Left lung (tissue), 10 donors: ENCODE results near the gene EFCAB8. TPM values are rescaled to one million over a fixed set of nuclear protein-coding genes. Genes with fewer than 3 reads are reported as not detected.

ENCODE experiments used
- ATAC-seq: fragments of 200-7000 bp; cut with Tn5 transposase; one replicate; pipeline ENCODE4 v1.9.1; 2020; ENCODE audit warnings: moderate library complexity
- DNase-seq, 4 donors: peaks; one replicate each; pipeline ENCODE4 v3.0.0-alpha.2; 2013 to 2020
- H3K27ac ChIP-seq, 2 donors: fragments of 200-600 bp; sonication (generic) in 1 of 2; one replicate each; pipeline versions ENCODE4 v1.5.0 to v1.8.0; 2020 to 2021
- H3K27me3 ChIP-seq, 2 donors: fragments of 200-600 bp; sonication (generic) in 1 of 2; one replicate each; pipeline versions ENCODE4 v1.5.0 to v1.8.0; 2020 to 2021
- H3K36me3 ChIP-seq, 2 donors: fragments of 200-600 bp; sonication (generic) in 1 of 2; one replicate each; pipeline versions ENCODE4 v1.5.0 to v1.8.0; 2020 to 2021
- H3K4me1 ChIP-seq, 2 donors: fragments of 200-600 bp; one replicate each; pipeline ENCODE4 v1.8.0; 2021
- H3K4me3 ChIP-seq, 2 donors: fragments of 200-600 bp; sonication (generic) in 1 of 2; one replicate each; pipeline versions ENCODE4 v1.5.0 to v1.8.0; 2020 to 2021; ENCODE audit warnings: mild to moderate bottlenecking in 1 of 2
- H3K9me3 ChIP-seq, 2 donors: fragments of 200-600 bp; sonication (generic) in 1 of 2; one replicate each; pipeline versions ENCODE4 v1.5.0 to v1.8.0; 2020 to 2021
- CTCF ChIP-seq, 2 donors: fragments of 200-600 bp; sonication (generic) in 1 of 2; IDR thresholded peaks; one replicate each; pipeline versions ENCODE4 v1.5.0 to v1.8.0; 2021; ENCODE audit warnings: antibody characterized with exemption in 2 of 2
- intact Hi-C, 2 donors: fragments of 100-400 bp; cut with DNase I; formaldehyde crosslinking; loops; one replicate each; pipeline versions ENCODE4 v1.11.2 to v1.14.2; 2022
- polyA plus RNA-seq, 6 donors: library from polyadenylated mRNA; unstranded; fragments of 120-200 nt; gene quantifications; one replicate each; pipeline ENCODE4 v1.2.1, GENCODE V29; 2013; ENCODE audit not compliant: insufficient read length in 6 of 6
- total RNA-seq, 2 donors: library from RNA; stranded (reverse); fragmentation: NEBNext Ultra II Directional; extraction: Animal tissue kit (Norgen Biotek cat#: 25700); gene quantifications; one replicate each; pipeline ENCODE4 v1.2.1, GENCODE V29; 2021
- donor health status: DM: no; HTN: yes; CAD: no.
- donor health status: DM: no; HTN: no; CAD: no.

The EFCAB8 gene
- total and polyA plus RNA-seq, 8 donors, result 0.07 to 1.0 (median 0.15) TPM; not detected in 1

DNA sequence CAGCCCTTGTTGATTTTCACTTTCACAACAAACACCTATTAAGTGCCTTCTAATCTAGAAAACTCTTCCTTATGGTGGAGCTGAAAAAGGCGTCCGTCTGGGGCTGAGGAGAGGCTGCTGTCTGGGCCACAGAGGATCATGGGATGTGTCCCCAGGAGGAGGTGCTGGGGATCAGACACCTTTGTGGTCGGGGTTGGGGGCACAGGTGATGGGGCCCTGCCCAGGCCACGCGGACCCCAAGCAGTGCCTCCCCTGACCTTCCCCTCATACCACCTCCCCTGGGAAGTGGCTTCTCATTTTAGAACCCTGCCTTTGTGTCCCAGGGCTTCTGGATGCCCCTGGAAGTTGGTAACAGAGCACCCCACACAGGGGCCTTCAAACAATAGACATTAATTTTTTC, 104.5 kb downstream of the EFCAB8 start:
- peaks cover 0 to 24% of the 10 kb centered on the region in 2 donors for H3K27me3 ChIP-seq
- intact Hi-C loops, result no loop called here
- DNase-seq (no peak), ATAC-seq (no peak)
- H3K36me3 ChIP-seq, result no peaks in the 10 kb centered on the region
- H3K9me3 ChIP-seq, result no peaks in the 10 kb centered on the region
- no peak overlapping the region for H3K4me3 ChIP-seq
- no peaks in the 10 kb centered on the region for H3K4me1 ChIP-seq
- no peak for TF ChIP-seq CTCF (IDR thresholded peaks at IDR 0.05)
- no peak overlapping the region for H3K27ac ChIP-seq

DNA sequence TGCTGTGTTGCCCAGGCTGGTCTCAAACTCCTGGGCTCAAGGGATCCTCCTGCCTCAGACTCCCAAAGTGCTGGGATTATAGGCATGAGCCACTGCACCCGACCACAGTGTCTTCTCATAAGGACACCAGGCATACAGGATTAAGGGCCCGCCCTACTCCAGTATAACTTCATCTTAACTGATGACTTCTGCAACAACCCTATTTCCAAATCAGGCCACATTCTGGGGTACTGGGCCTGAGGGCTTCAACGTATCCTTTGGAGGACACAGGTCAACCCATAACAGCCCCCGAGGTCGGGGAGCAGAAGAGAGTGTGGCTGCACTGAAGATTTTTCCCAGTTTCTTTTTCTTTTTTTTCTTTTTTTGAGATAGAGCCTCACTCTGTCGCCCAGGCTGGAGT, 105.9 kb downstream of the EFCAB8 start:
- intact Hi-C loops, result no loop called here
- ATAC-seq, result no peak

GRCh38 chr20:32965115-32965514, 106.4 kb downstream of the EFCAB8 start:
- Histone ChIP-seq H3K36me3 (no peaks in the 10 kb centered on the region), H3K27me3 (peaks cover 0 to 24% of the 10 kb centered on the region in 2 donors), H3K4me3 (no peak overlapping the region), H3K9me3 (no peaks in the 10 kb centered on the region), H3K4me1 (no peaks in the 10 kb centered on the region), H3K27ac (no peak overlapping the region)
- no peak for DNase-seq
- no peak for TF ChIP-seq CTCF (IDR thresholded peaks at IDR 0.05)
- no peak for ATAC-seq
- intact Hi-C loops, result no loop called here

More for the DNA sequence above, 105.9 kb downstream of the EFCAB8 start:
- no peak for TF ChIP-seq CTCF (IDR thresholded peaks at IDR 0.05)
- Histone ChIP-seq H3K4me1 (no peaks in the 10 kb centered on the region), H3K27me3 (peaks cover 0 to 24% of the 10 kb centered on the region in 2 donors), H3K4me3 (no peak overlapping the region), H3K27ac (no peak overlapping the region), H3K9me3 (no peaks in the 10 kb centered on the region), H3K36me3 (no peaks in the 10 kb centered on the region)
- no peak for DNase-seq

GRCh38 chr20:32965581-32966373, 107.1 kb downstream of the EFCAB8 start:
- Histone ChIP-seq H3K27me3 (peaks cover 0 to 24% of the 10 kb centered on the region in 2 donors), H3K4me1 (no peaks in the 10 kb centered on the region), H3K36me3 (no peaks in the 10 kb centered on the region), H3K4me3 (no peak overlapping the region), H3K9me3 (no peaks in the 10 kb centered on the region), H3K27ac (no peak overlapping the region)
- DNase-seq (no peak), ATAC-seq (no peak)
- TF ChIP-seq CTCF (IDR thresholded peaks at IDR 0.05), result no peak
- intact Hi-C loops, result no loop called here

GRCh38 chr20:32966382-32966781, 107.7 kb downstream of the EFCAB8 start:
- H3K27me3 ChIP-seq, result peaks cover 0 to 24% of the 10 kb centered on the region in 2 donors
- TF ChIP-seq CTCF (IDR thresholded peaks at IDR 0.05), result no peak
- H3K4me3 ChIP-seq, result no peak overlapping the region
- ATAC-seq (no peak), DNase-seq (no peak)
- no peak overlapping the region for H3K27ac ChIP-seq
- intact Hi-C loops, result no loop called here
- no peaks in the 10 kb centered on the region for H3K9me3 ChIP-seq
- no peaks in the 10 kb centered on the region for H3K36me3 ChIP-seq
- no peaks in the 10 kb centered on the region for H3K4me1 ChIP-seq
